Tibial nerve (tissue), 4 donors: ENCODE data around the gene RENBP. TPM values are rescaled to one million over a fixed set of nuclear protein-coding genes. Genes with fewer than 3 reads are reported as not detected.

Experiments
- DNase-seq, 2 donors: peaks; one replicate each; pipeline ENCODE4 v3.0.0-alpha.2; 2019; ENCODE audit warnings: low spot score in 2 of 2
- H3K27ac ChIP-seq, 4 donors: fragments of 200-600 bp; sonication (generic) in 3 of 4; one replicate each; pipeline ENCODE4 v1.5.1; 2017 to 2019; ENCODE audit warnings: mild to moderate bottlenecking in 1 of 4
- H3K27me3 ChIP-seq, 2 donors: fragments of 200-600 bp; sonication (generic) in 1 of 2; one replicate each; pipeline versions ENCODE4 v1.5.1 to v1.6.0; 2017 to 2019
- H3K36me3 ChIP-seq, 3 donors: fragments of 200-600 bp; sonication (generic); one replicate each; pipeline ENCODE4 v1.5.1; 2018 to 2019
- H3K4me1 ChIP-seq, 4 donors: fragments of 200-600 bp; sonication (generic) in 3 of 4; one replicate each; pipeline ENCODE4 v1.5.1; 2017 to 2019
- H3K4me3 ChIP-seq, 4 donors: fragments of 200-600 bp; sonication (generic) in 3 of 4; one replicate each; pipeline ENCODE4 v1.5.1; 2017 to 2019; ENCODE audit warnings: mild to moderate bottlenecking in 1 of 4, moderate library complexity in 1 of 4
- H3K9me3 ChIP-seq, 4 donors: fragments of 200-600 bp; sonication (generic) in 3 of 4; one replicate each; pipeline ENCODE4 v1.5.1; 2017 to 2019
- EP300 ChIP-seq, 2 donors: sonication (generic); formaldehyde crosslinking; IDR thresholded peaks; one replicate each; pipeline ENCODE4 v1.6.1; 2017; ENCODE audit warnings: antibody characterized with exemption in 2 of 2, mild to moderate bottlenecking in 1 of 2
- POLR2A ChIP-seq, 2 donors: fragments of 450-650 bp; IDR thresholded peaks; one replicate each; pipeline ENCODE4 v1.6.1; 2017; ENCODE audit warnings: antibody characterized with exemption in 2 of 2, mild to moderate bottlenecking in 2 of 2, moderate library complexity in 2 of 2
- WGBS, 2 donors: methylation state at CpG; one replicate each; pipeline ENCODE4 v1.1.5; 2018; 5-methylcytosine and 5-hydroxymethylcytosine counted together
- total RNA-seq, 4 donors: library from RNA; depleted of rRNA; stranded (reverse); fragments of >200 nt; gene quantifications; one replicate each; pipeline ENCODE4 v1.1.0, GENCODE V29; 2016
- TF ChIP-seq, protein P1 (sequence below), 5 experiments: fragments of 200-600 bp in 3 of 5; fragments of 450-650 bp in 2 of 5; sonication (generic) in 3 of 5; IDR thresholded peaks; one replicate each; pipeline ENCODE4 v1.5.1; 2016 to 2019; ENCODE audit warnings: antibody characterized with exemption in 5 of 5, mild to moderate bottlenecking in 3 of 5, moderate library complexity in 2 of 5

Gene RENBP
- total RNA-seq, 4 donors from 2014 or later: 12.1 to 28.8 (median 17.8) TPM

- no peak for DNase-seq
- H3K4me1 ChIP-seq: peaks cover 0 to 7% (median 3%) of the 10 kb centered on the region in 4 donors
- H3K27me3 ChIP-seq: no peaks in the 10 kb centered on the region
- no peak overlapping the region for H3K27ac ChIP-seq
- 89 to 94% methylated on average over 11 to 14 of the region's 14 CpGs for WGBS, 2 donors
- H3K4me3 ChIP-seq: no peak overlapping the region
- H3K36me3 ChIP-seq: no peaks in the 10 kb centered on the region
- TF ChIP-seq, protein P1, sequence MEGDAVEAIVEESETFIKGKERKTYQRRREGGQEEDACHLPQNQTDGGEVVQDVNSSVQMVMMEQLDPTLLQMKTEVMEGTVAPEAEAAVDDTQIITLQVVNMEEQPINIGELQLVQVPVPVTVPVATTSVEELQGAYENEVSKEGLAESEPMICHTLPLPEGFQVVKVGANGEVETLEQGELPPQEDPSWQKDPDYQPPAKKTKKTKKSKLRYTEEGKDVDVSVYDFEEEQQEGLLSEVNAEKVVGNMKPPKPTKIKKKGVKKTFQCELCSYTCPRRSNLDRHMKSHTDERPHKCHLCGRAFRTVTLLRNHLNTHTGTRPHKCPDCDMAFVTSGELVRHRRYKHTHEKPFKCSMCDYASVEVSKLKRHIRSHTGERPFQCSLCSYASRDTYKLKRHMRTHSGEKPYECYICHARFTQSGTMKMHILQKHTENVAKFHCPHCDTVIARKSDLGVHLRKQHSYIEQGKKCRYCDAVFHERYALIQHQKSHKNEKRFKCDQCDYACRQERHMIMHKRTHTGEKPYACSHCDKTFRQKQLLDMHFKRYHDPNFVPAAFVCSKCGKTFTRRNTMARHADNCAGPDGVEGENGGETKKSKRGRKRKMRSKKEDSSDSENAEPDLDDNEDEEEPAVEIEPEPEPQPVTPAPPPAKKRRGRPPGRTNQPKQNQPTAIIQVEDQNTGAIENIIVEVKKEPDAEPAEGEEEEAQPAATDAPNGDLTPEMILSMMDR (IDR thresholded peaks at IDR 0.05): no peak
- H3K9me3 ChIP-seq: no peaks in the 10 kb centered on the region
Observed at GRCh38 chrX:153989973-153990655, 45.7 kb upstream of the RENBP start.

DNA sequence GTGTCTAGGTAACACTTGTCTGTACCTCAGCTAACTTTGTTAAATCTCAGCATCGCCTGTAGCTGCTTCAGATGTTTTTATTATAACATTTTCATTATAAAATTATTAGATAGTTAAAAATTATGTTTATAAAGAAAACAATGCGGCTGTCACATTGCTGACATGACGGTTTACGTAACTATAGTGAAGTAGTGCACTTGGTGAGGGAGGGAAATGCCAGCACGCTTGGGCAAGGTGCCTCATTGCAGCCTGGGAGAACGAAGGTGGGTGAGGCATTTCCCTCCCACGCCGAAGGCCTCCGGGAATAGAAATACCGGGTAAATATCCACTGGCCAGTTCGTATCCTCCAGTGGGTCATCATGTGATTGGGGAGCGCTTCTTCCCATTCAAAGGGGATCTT lies 44.0 kb upstream of the RENBP start:
- WGBS, 2 donors: 80 to 81% methylated on average over 12 of the region's 12 CpGs
- peaks cover 0 to 3% of the 10 kb centered on the region in 2 donors for H3K27me3 ChIP-seq
- no peaks in the 10 kb centered on the region for H3K9me3 ChIP-seq
- no peak for TF ChIP-seq POLR2A (IDR thresholded peaks at IDR 0.05)
- no peak for DNase-seq
- H3K4me1 ChIP-seq: peaks cover 0 to 15% (median 6%) of the 10 kb centered on the region in 4 donors
- H3K36me3 ChIP-seq: no peaks in the 10 kb centered on the region
- no peak overlapping the region for H3K27ac ChIP-seq
- no peak overlapping the region for H3K4me3 ChIP-seq

GRCh38 chrX:153984351-153985178 lies 40.1 kb upstream of the RENBP start:
- peaks cover 0 to 33% (median 9%) of the 10 kb centered on the region in 4 donors for H3K4me1 ChIP-seq
- no peak for DNase-seq
- H3K27me3 ChIP-seq: peaks cover 0 to 3% of the 10 kb centered on the region in 2 donors
- WGBS, 2 donors: 70 to 72% methylated on average over 19 to 20 of the region's 20 CpGs
- no peaks in the 10 kb centered on the region for H3K9me3 ChIP-seq
- TF ChIP-seq, protein P1 (IDR thresholded peaks at IDR 0.05): no peak
- TF ChIP-seq POLR2A (IDR thresholded peaks at IDR 0.05) (no peak), EP300 (IDR thresholded peaks at IDR 0.05) (no peak)
- H3K27ac ChIP-seq: peak overlapping the region in 3 of 4 donors; percentile 80 to 84 (median 82)
- no peaks in the 10 kb centered on the region for H3K36me3 ChIP-seq
- no peak overlapping the region for H3K4me3 ChIP-seq

GRCh38 chrX:153983321-153983801 lies 38.9 kb upstream of the RENBP start:
- WGBS, 2 donors: 82 to 95% methylated on average over 4 to 12 of the region's 12 CpGs
- peaks cover 0 to 3% of the 10 kb centered on the region in 2 donors for H3K27me3 ChIP-seq
- TF ChIP-seq POLR2A (IDR thresholded peaks at IDR 0.05) (no peak), EP300 (IDR thresholded peaks at IDR 0.05) (no peak)
- TF ChIP-seq, protein P1 (IDR thresholded peaks at IDR 0.05): no peak
- DNase-seq: no peak
- H3K9me3 ChIP-seq: no peaks in the 10 kb centered on the region
- no peak overlapping the region for H3K4me3 ChIP-seq
- peak overlapping the region in 3 of 4 donors; percentile 26 to 84 (median 43) for H3K27ac ChIP-seq
- peaks cover 0 to 33% (median 9%) of the 10 kb centered on the region in 4 donors for H3K4me1 ChIP-seq
- H3K36me3 ChIP-seq: no peaks in the 10 kb centered on the region

DNA sequence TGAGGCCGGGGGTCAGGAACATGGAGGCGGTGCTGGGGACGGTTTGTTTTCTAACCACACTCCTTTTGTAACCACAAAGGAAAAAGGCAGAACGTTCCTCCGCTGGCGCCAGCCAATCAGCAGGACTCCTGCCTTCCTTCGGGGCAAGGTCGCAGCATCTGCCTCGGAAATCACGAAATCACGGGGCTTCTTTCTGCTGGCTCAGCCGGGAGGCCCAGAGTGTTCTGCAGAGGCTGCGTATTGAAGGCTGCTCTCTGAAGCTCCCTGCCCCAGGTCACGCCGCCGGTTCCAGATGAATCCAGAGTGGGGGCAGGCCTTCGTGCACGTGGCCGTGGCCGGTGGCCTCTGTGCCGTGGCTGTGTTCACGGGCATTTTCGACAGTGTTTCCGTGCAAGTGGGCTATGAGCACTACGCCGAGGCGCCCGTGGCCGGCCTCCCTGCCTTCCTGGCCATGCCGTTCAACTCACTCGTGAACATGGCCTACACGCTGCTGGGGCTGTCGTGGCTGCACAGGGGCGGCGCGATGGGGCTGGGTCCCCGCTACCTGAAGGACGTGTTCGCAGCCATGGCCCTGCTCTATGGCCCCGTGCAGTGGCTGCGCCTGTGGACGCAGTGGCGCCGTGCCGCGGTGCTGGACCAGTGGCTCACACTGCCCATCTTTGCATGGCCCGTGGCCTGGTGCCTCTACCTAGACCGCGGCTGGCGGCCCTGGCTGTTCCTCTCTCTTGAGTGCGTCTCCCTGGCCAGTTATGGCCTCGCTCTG lies 37.5 kb upstream of the RENBP start:
- peak; percentile 46 to 61 for DNase-seq
- Histone ChIP-seq H3K9me3 (no peaks in the 10 kb centered on the region), H3K27me3 (peaks cover 0 to 3% of the 10 kb centered on the region in 2 donors), H3K4me1 (peaks cover 0 to 33% (median 9%) of the 10 kb centered on the region in 4 donors), H3K4me3 (no peak overlapping the region), H3K27ac (peak overlapping the region; percentile 61 to 84 (median 72)), H3K36me3 (no peaks in the 10 kb centered on the region)
- TF ChIP-seq POLR2A (IDR thresholded peaks at IDR 0.05) (no peak), EP300 (IDR thresholded peaks at IDR 0.05) (peak in 1 of 2 donors; percentile 54)
- WGBS, 2 donors: 32 to 77% methylated on average over 3 to 46 of the region's 52 CpGs
